Measurements from ENCODE around the gene DCST2.

- TF ChIP-seq POLR2AphosphoS5 (IDR thresholded peaks at IDR 0.05; ENCODE audit: low read depth, low read length) (no peak), TAF1 (IDR thresholded peaks at IDR 0.05; ENCODE audit: borderline replicate concordance, low read depth, low read length) (no peak), POLR2A (IDR thresholded peaks at IDR 0.05; ENCODE audit: low read depth, low read length) (no peak)
Observed at GRCh38 chr1:155026154-155026553, 7.4 kb downstream of the DCST2 start.

All from GM12892 (cell line).